NT2/D1 (cell line): ENCODE data around the gene LZIC.

Experiments
- DNase-seq: peaks from one replicate; pipeline ENCODE4 v3.0.0-alpha.2; 2011; ENCODE audit warnings: low read depth, low spot score
- H3K27me3 ChIP-seq: 2 replicates; pipeline ENCODE4 v1.6.0; 2011; ENCODE audit warnings: mild to moderate bottlenecking; ENCODE audit not compliant: insufficient read length, insufficient read depth
- H3K36me3 ChIP-seq: 2 replicates; pipeline ENCODE4 v1.6.1; 2011; ENCODE audit warnings: mild to moderate bottlenecking, low read length, mixed read lengths; ENCODE audit not compliant: insufficient read depth, insufficient read length
- H3K4me1 ChIP-seq: 2 replicates; pipeline ENCODE4 v1.5.1; 2011; ENCODE audit not compliant: insufficient read depth, insufficient read length
- H3K4me3 ChIP-seq: 2 replicates; pipeline ENCODE4 v1.5.1; 2011; ENCODE audit warnings: low read depth; ENCODE audit not compliant: insufficient read length
- H3K9ac ChIP-seq: 2 replicates; pipeline ENCODE4 v1.6.0; 2011; ENCODE audit warnings: low read depth; ENCODE audit not compliant: insufficient read length
- H3K9me3 ChIP-seq: 2 replicates; pipeline ENCODE4 v1.5.1; 2011; ENCODE audit warnings: mild to moderate bottlenecking, low read length; ENCODE audit not compliant: insufficient read depth
- SUZ12 ChIP-seq: IDR thresholded peaks from 2 replicates; pipeline ENCODE4 v1.6.1; 2011; ENCODE audit not compliant: insufficient read length, insufficient read depth; ENCODE audit errors: extremely low read depth
- YY1 ChIP-seq: IDR thresholded peaks from 2 replicates; pipeline ENCODE4 v1.6.1; 2011; ENCODE audit not compliant: insufficient read length, insufficient read depth
- ZNF274 ChIP-seq: IDR thresholded peaks from 2 replicates; pipeline ENCODE4 v1.6.1; 2011; ENCODE audit warnings: mild to moderate bottlenecking, low read depth, low read length

LZIC gene

GRCh38 chr1:9881838-9882249 is 61.3 kb downstream of the LZIC start:
- Histone ChIP-seq H3K27me3 (no peaks in the 10 kb centered on the region), H3K4me1 (peaks cover 14% of the 10 kb centered on the region), H3K4me3 (no peak overlapping the region), H3K9me3 (no peaks in the 10 kb centered on the region), H3K36me3 (peaks cover 12% of the 10 kb centered on the region), H3K9ac (no peak overlapping the region)
- TF ChIP-seq YY1 (no peak), SUZ12 (no peak), ZNF274 (no peak)
- DNase-seq, result no peak
